GM12801 (cell line): ENCODE results near the gene NPIPB2.
"Not testable (repeated sequence)": the region's sequence is repeated elsewhere in the genome, so short reads cannot be mapped to it uniquely, and the experiment has no call there.

Experiments
- TF ChIP-seq, protein P1 (sequence below): IDR thresholded peaks from one replicate; pipeline ENCODE4 v1.5.1; 2011; ENCODE audit warnings: control low read depth; ENCODE audit not compliant: insufficient read length; ENCODE audit errors: extremely low read depth

The NPIPB2 gene

DNA sequence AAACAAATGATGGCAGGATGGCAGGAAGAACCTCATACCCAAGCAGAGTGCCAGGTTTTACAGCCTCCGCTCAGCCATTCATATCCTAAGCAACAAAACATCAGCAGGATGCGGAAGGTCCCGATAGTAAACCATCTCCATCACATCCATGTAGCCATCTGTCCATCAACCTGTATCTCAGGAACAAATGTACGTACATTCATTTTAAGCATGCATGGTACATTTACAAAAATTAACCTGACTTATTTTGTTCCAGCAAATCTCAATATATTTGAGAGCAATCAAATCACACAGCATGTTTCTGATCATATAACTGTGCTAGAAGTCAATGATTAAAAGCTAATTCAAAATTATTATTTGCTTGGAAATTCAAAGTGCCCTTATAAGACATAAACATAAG lies at the start of gene NPIPB2:
Gene NPIPB2 (minus strand): TSS at position 101 of the 400 bp plus-strand sequence. CDS start 0 bp downstream, at position 101.
- TF ChIP-seq, protein P1, sequence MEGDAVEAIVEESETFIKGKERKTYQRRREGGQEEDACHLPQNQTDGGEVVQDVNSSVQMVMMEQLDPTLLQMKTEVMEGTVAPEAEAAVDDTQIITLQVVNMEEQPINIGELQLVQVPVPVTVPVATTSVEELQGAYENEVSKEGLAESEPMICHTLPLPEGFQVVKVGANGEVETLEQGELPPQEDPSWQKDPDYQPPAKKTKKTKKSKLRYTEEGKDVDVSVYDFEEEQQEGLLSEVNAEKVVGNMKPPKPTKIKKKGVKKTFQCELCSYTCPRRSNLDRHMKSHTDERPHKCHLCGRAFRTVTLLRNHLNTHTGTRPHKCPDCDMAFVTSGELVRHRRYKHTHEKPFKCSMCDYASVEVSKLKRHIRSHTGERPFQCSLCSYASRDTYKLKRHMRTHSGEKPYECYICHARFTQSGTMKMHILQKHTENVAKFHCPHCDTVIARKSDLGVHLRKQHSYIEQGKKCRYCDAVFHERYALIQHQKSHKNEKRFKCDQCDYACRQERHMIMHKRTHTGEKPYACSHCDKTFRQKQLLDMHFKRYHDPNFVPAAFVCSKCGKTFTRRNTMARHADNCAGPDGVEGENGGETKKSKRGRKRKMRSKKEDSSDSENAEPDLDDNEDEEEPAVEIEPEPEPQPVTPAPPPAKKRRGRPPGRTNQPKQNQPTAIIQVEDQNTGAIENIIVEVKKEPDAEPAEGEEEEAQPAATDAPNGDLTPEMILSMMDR: not testable (repeated sequence)

DNA sequence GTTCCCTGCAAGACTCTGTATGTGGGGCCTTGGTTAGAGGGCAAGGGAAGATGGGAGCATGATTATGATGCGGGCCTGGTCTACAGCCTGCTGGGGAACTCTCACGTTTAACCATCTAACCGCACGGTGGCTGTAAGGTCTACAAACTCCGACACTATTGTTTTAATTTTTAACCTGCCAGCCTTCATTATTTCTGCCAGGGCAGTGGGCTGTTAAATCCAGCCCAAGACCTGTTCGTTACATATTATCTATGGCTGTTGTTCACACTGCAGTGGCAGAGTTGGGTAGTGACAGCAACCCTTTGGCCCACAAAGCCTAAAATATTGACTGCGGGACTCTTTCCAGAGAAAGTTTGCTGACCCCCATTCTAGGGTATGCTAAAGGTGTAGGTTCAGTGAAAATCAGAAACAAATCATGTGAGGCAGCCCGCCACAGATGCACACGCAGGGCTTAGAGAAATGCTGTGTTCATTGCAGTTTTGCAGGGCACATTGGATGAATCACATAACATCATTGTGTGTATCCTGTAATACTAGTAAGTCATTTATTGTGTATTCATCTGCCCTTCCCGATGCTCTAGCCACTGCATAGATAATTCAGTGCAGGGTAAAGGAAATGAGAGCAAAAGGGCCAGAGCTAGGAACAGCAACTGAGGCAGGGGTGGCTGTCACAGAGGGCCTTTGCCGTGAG lies 49.0 kb upstream of the NPIPB2 start:
- TF ChIP-seq, protein P1: no peak

DNA sequence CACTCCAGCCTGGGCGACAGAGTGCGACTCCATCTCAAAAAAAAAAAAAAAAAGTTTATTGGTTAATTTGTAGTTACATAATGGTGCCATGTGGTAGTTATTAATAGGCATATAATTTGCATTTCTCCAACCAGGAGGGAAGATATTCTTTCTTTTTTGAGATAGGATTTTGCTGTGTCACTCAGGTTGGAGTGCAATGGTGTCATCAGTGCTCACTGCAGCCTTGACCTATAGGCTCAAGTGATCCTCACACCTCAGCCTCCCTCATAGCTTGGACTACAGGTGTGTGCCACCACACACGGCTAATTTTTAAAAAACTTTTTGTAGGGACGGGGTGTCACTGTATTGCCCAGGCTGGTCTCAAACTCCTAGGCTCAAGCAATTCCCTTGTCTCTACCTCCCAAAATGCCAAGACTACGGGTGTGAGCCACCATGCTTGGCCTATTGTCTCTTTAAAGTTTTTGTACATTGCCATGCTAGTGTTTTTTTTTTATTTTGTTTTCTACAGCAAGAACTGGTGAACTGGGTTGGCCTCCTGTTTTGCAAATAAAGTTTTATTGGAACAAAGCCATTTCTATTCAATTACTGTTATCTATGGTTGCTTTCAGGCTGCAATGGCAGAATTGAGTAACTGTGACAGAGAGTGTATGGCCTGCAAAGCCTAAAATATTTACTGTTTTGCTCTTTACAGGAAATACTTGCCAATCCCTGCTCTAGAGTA lies 46.6 kb upstream of the NPIPB2 start:
- TF ChIP-seq, protein P1: no peak

DNA sequence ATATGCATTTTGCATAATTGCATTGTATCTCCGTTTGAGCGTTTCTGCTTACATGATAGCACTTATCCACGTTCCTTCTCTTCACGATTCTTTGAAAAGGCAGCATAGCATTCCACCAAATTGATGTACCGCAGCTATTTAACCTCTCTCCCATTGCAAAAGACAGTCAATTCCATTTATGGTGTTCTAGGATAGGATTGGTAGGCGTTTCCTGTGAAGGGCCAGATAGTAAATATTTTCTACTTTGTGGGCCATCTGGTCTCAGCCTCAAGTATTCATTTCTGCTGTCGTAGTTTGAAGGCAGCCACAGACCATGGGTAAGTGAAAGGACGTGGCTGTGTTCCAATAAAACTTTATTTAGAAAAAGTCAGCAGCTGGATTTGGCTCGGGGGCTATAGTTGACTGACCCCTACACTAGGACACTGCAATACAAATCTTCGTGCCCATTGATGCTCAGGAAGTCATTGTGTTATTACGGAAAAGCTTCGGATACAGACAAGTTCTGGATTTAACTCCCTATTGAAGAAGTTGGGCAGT lies 44.7 kb upstream of the NPIPB2 start:
- TF ChIP-seq, protein P1: no peak

DNA sequence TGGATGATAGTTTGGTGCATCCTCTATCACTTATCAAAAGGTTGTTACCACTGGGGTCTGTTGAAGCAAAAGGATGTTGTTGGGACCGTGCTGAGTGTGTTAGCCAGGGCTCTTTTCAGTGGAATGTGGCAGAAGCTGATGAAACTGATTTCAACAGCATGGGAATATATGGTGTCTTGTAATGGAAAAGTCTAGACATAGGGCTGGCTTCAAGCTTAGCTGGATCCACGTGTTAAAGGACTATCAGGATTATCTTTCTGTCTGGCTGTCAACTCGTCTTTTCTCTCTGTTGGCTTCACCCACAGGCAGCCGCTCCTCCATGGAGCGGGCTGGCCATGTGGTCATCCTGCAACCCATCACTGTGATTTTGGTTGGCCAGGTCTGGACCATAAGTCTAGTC lies 43.4 kb upstream of the NPIPB2 start:
- TF ChIP-seq, protein P1: no peak

DNA sequence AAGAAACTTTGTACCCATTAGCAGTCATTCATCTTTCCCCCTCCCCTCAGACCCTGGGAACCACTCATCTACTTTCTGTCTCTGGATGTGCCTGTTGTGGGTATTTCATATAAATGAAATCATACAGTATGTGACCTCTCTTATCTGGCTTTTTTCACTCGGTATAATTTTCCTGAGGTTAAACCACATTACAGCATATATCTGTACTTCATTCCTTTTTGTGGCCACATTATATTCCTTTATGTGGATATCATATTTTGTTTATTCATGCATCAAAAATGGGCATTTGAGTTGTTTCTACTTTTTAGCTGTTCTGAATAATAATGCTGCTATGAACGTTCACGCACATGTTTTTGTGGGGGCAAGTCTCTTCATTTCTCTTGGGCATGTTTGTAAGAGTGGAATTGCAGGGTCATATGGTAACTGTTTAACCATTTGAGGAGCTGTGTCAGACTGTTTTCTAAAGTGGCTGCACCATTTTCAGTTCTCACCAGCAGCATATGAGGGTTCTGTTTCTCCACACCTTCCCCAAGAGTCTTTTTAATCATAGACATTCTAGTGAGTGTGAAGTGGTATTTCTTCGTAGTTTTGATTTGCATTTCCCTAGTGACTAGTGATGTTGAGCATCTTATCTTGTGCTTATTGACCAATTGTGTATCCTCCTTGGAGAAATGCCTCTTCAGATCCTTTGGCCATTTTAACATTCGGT lies 38.4 kb upstream of the NPIPB2 start:
- TF ChIP-seq, protein P1: no peak

DNA sequence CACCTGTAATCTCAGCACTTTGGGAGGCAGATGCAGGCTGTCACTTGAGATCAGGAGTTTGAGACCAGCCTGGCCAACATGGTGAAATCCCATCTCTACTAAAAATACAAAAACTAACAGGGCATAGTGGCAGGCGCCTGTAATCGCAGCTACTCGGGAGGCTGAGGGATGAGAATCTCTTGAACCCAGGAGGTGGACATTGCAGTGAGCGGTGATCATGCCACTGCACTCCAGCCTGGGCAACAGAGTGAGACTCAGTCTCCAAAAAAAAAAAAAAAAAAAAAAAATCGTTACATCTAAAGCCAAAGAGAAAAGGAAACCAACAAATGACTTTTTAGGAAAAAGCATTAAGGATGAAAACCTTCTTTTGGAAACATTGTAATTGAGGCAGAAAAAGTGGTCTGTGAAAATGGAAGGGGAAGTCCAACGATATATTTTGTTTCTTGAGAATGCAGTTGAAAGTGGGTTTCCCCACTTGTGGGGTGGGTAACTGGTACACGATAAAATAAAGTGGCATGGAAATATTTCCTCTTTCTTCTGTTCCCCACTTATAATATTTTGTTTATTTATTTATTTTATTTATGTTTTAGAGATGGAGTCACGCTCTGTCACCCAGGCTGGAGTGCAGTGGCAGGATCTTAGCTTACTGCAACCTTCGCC lies 37.3 kb upstream of the NPIPB2 start:
- TF ChIP-seq, protein P1: no peak
